Right atrium auricular region (tissue), 2 donors: ENCODE results near the gene LRRK2. TPM values are rescaled to one million over a fixed set of nuclear protein-coding genes. Genes with fewer than 3 reads are reported as not detected.

ENCODE experiments used
- DNase-seq: peaks from one replicate; pipeline ENCODE4 v3.0.0-alpha.2; 2019; ENCODE audit warnings: low spot score
- H3K27ac ChIP-seq, 2 donors: fragments of 200-600 bp; sonication (generic); 1 replicate in 1 of 2; 2 replicates in 1 of 2; pipeline ENCODE4 v1.5.1; 2016 to 2019
- H3K27me3 ChIP-seq, 2 donors: fragments of 200-600 bp; sonication (generic); one replicate each; pipeline versions ENCODE4 v1.5.1 to v1.6.0; 2017 to 2019
- H3K36me3 ChIP-seq: fragments of 200-600 bp; sonication (generic); one replicate; pipeline ENCODE4 v1.5.1; 2016
- H3K4me1 ChIP-seq, 2 donors: fragments of 200-600 bp; sonication (generic); one replicate each; pipeline versions ENCODE4 v1.5.1 to v1.6.0; 2017 to 2019
- H3K4me3 ChIP-seq, 2 donors: fragments of 200-600 bp; sonication (generic); 1 replicate in 1 of 2; 2 replicates in 1 of 2; pipeline ENCODE4 v1.5.1; 2017 to 2019; ENCODE audit warnings: mild to moderate bottlenecking in 1 of 2, moderate library complexity in 1 of 2
- H3K9me3 ChIP-seq, 2 donors: fragments of 200-600 bp; sonication (generic); one replicate each; pipeline ENCODE4 v1.5.1; 2019
- total RNA-seq, 2 donors: library from RNA; depleted of rRNA; stranded (reverse); fragments of >200 nt; gene quantifications; one replicate each; pipeline ENCODE4 v1.1.0, GENCODE V29; 2016
- TF ChIP-seq, protein P1 (sequence below), 2 donors: fragments of 200-600 bp; sonication (generic); IDR thresholded peaks; one replicate each; pipeline ENCODE4 v1.5.1; 2019; ENCODE audit warnings: antibody characterized with exemption in 2 of 2

Gene LRRK2
- total RNA-seq, 2 donors from 2014 or later: 7.1 to 8.6 TPM

DNA sequence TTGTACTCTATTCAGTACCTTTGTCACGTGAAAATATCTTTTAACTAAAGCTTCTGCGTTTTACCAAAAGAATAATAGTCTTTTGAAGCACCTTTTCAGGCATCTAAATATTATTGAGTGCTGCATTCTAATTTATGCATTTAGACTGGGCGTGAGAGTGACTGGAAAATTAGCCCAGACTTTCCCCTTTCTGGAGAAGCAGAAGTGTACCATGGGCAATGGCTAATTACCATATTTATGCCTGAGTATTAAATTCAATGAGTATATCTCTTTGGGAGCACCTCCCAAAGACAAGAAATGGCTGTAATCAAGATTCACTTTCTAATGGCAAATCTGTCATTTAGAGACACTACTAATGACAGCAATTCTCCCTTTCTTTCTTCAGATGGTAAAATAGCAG, 174.9 kb downstream of the LRRK2 start:
- no peaks in the 10 kb centered on the region for H3K9me3 ChIP-seq
- H3K27me3 ChIP-seq: no peaks in the 10 kb centered on the region
- H3K36me3 ChIP-seq: no peaks in the 10 kb centered on the region
- H3K27ac ChIP-seq: no peak overlapping the region
- no peak overlapping the region for H3K4me3 ChIP-seq
- no peak for DNase-seq
- TF ChIP-seq, protein P1, sequence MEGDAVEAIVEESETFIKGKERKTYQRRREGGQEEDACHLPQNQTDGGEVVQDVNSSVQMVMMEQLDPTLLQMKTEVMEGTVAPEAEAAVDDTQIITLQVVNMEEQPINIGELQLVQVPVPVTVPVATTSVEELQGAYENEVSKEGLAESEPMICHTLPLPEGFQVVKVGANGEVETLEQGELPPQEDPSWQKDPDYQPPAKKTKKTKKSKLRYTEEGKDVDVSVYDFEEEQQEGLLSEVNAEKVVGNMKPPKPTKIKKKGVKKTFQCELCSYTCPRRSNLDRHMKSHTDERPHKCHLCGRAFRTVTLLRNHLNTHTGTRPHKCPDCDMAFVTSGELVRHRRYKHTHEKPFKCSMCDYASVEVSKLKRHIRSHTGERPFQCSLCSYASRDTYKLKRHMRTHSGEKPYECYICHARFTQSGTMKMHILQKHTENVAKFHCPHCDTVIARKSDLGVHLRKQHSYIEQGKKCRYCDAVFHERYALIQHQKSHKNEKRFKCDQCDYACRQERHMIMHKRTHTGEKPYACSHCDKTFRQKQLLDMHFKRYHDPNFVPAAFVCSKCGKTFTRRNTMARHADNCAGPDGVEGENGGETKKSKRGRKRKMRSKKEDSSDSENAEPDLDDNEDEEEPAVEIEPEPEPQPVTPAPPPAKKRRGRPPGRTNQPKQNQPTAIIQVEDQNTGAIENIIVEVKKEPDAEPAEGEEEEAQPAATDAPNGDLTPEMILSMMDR (IDR thresholded peaks at IDR 0.05): no peak
- no peaks in the 10 kb centered on the region for H3K4me1 ChIP-seq

DNA sequence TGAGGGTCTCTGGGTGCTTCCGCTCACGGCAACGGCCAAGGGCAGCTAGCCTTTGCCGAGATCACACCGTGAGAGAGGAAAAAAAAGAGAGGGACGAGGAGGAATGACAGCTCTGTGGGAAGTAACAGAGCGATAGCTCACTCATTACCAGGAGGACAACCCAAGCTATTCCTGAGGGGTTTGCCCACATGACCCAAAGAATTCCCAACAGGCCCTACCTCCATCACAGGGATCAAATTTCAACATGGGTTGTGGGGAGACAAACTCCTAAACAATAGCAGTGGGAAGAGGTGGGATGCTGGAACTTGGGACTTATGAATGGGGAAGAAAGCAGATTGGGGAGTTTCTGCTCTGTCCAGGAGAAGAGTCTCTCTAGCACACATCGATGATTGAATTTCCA, 180.6 kb downstream of the LRRK2 start:
- DNase-seq: no peak
- no peaks in the 10 kb centered on the region for H3K9me3 ChIP-seq
- no peaks in the 10 kb centered on the region for H3K4me1 ChIP-seq
- TF ChIP-seq, protein P1 (IDR thresholded peaks at IDR 0.05): no peak
- no peak overlapping the region for H3K4me3 ChIP-seq
- H3K27ac ChIP-seq: no peak overlapping the region
- no peaks in the 10 kb centered on the region for H3K36me3 ChIP-seq
- no peaks in the 10 kb centered on the region for H3K27me3 ChIP-seq

Other genes starting within 250 kb of the LRRK2 start
- 10 to 100 TPM in 1 of 2 donors, 1 to 10 TPM in 1; 8.8 to 14.6 TPM for gene SLC2A13, start 118.9 kb upstream of the LRRK2 start, total RNA-seq